ENCODE data around the gene MYOZ2.

The MYOZ2 gene

DNA sequence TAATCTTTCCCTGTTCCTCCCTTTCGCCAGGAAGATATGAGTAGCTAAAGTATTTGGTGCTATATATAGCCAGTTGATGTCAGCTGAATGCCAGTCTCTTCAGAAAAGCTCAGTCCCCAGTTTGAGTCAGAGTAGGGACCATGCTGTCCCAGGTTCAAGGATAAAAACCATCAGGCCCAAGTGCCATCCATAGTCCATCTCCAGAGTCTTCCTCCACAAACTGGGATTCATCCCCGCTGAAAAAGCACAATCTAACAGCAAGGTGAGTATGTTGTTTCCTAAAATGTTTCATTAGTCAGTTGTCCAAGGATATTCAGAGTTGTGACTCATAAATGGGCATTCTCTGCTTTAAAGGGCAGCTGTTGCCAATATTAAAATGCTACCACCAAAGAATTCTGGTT, at the start of gene MYOZ2:
Gene MYOZ2 (plus strand): TSS at position 112 of the 401 bp plus-strand sequence. CDS start 694 bp downstream, outside the sequence.
- DNase-seq (ENCODE audit: low read depth), result no peak

DNA sequence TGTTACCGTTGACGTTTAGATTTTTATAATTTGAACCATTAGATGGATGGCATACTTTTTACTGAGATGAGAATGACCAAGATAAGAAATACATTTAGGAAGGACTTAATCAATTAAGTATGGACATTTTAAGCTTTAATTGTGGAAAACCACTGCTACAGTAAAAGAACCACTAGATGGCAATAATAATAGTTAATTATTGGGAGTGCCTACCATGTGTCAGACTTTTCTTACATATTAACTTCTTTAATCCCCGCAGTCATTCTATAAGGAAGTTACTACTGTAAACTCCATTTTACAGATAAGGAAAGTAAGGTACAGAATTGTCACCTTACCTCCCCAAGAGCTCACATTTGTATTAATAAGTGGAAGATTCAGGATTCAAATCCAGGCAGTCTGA, 48.5 kb upstream of the MYOZ2 start:
- DNase-seq (ENCODE audit: low read depth), result no peak

DNA sequence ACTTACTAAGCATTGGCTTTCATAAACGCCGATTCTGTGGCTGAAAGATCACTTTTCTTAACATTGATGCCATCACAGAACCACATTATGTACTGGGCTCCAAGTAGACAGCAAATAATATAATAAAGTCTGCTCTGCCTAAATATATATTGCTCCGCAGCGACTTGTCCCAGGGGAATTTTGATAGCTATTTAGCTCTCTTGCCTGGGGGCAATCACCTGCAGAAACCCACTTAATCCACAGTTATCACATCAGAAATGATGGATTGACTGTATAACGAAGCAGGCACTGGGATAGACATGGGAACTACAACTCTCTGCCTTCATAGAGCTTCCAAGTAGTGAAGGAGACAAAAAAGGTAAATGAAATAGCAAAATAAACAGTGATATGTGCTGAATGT, 48.0 kb upstream of the MYOZ2 start:
- DNase-seq (ENCODE audit: low read depth), result no peak

DNA sequence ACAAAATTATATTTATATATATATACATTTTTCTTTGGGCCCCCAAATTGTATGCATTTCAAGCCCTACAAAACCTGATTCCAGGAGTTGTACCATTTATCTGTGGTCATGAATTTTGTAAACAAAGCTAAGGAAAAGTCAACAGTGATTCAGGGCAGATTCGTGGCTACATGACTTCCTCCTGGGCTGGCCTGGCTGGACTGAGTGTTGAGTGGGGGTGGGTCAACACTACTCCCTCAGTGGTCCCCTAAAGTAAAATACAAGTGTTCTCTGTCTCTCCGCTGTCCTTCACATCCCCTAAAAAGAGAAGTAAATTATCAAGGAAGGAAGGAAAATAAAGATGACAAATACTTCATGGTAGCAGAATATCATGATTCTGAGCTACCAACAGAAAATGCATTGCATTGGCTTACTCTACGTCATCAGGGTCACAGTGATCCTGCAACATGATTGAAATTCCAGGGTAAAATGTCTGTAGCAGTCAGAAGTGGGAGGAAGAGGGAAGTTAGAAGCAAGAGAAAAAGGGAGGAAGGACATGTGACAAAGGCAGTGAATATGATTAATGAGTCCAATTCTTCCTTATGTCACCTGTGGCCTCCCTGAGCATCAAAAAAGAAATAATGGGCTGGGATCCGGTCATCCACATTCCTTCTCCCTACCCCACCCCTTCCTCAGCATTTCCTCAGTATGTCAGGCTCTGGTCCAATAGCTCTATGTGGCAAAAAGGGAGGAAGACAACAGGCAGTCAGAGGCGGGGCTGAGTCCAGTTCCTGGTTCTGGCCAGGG, 42.4 kb upstream of the MYOZ2 start:
- DNase-seq (ENCODE audit: low read depth), result no peak

DNA sequence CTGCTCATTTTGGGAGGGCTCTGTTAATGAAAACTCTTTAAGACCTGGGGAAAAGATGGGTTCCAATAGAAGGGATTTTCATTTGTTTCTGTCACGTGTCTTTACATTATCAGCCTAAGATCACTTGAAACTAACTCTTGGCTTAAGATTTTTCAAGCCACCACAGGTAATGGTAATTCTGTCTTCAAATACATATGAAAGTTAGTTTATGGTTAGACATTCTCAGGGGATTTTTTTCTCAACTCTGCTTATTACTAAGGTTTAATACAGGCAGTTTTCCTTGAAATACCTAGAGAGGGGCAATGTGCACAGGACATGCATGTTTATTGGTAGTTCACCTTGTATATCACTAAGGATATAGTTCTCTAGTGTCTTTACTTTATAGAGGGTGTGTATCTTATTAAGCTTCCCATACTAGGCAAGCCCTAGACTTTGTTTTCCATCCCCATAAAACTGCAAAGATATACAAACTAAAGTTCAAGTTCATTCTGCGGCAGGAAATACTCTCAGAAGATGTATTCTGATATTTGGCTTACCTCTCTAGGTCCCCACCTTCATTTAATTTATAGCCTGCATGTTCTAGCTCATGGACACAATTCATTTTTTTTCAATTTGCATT, 38.2 kb upstream of the MYOZ2 start:
- no peak for DNase-seq (ENCODE audit: low read depth)

DNA sequence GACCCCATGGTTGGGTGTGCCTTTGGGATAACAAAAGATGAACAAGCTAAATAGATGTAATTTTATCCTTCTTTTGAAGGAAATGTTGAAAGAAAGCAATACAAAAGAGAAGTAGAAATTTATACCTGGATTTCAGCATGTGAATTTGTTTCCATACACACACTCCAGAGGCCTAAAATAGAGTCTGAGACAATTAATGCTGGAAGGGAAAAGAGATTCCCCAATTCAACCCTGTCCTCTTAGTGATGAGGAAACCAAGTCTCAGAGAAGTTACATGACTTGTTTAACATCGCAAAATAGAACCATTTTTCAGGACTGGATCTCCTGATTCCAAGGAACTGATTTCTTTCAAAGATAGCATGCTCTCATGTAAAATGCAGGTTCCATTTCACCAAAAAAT, 37.3 kb upstream of the MYOZ2 start:
- no peak for DNase-seq (ENCODE audit: low read depth)

DNA sequence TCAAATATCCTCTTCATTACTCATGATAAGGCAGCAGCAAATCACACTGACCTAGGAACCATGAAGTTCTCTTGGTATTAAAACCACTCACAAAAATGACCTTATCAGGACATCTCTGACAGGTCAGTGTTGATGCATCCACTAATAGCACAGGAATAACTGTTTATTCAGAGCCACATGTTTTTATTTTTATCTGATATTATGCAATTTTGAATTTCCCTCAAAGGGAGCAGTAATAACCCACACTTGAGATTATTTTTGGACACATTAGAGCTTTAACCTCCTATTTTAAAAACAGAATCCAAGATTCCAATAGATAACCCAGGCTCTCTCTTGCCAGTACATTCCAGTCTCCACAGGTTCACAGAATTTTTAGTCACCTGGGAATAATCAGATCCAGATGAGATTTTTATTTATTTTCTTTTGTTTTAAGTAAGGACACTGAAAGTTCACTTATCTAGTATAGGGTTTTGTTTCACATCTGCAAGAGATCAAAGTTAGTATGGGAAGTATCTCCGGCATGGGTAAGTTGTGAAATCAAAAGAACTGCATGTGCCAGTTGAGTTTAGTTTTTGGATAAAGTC, 36.3 kb upstream of the MYOZ2 start:
- no peak for DNase-seq (ENCODE audit: low read depth)

DNA sequence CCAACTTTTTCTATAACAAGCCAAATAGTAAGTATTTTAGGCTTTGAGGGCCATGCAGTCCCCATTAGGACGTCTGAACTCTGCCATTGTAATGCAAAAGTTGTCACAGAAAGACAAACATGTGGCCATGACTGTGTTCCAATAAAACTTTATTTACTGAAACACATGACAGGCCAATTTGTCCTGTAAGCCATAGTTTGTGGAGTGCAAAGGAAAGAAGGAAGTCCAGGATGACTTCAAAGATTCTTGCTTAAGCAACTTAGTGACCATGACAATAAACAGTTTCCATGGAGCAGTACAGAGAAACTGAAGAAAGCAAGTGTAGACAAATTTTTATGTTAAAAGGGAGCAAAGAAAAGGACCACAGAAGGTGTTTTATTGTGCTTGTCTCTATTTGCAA, 35.0 kb upstream of the MYOZ2 start:
- no peak for DNase-seq (ENCODE audit: low read depth)

DNA sequence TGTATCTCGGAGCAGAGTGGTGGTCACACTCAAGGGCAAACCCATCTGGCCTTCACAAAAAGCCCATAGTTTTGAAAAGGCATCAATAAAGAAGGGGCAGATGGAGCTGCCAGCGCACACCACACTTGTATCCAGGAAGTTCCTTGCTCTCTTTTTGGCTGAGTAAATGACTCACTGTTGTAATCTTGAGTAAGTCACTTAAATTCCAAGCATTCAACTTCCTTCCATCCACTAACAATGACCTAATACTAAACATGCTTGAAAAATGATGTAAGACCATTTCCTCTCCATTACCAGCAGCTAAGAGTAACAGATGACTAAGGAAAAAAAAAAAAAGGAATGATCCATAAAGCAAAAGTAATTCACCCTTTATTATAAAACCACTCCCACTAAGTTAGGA, 32.4 kb upstream of the MYOZ2 start:
- no peak for DNase-seq (ENCODE audit: low read depth)

DNA sequence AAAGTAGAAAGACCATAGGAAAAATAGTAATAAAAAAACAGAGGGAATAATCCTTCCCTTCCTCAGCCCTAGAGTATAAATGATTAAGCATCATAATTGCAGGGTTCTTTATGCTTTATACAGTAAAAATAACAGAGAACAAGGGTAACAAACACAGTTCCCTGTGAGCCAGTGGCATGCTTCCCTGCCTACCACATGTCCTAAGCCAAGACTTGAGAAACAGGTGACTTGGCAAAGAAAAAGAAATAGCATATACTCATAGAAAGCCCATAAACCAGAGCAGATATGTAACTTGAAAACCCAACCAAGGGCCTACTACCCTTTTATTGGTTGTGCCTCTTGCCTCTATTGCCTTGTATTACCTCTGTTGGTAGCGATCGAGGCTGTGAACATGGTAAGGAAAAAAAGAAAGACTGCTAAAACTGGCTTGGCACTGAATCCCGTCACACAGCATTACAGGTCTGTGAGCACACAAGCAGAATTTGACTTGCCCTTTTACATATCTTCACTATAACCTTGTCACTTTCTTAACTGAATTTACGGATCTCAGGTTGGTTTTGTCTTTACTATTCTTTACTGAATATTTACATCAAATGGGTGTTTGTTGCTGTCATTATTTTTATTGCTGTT, 30.9 kb upstream of the MYOZ2 start:
- DNase-seq (ENCODE audit: low read depth), result no peak

DNA sequence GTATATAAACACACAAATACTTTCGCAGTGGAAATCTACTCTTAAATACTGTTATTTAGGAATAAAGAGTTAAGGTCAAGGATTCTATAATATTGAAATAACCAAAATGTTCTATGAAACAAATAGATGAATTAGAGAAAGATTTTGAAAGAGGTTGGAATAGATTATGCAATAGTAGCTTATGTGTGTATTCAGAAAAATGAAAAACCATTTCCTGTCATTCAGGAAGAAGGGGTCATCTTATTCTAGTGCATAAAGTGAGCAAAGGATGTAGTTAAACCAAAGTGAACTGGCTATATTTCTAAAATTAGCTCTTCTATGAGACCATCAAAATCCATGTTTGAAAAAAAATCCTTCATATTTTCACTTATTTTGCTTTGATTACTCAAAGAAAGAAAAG, 30.0 kb upstream of the MYOZ2 start:
- no peak for DNase-seq (ENCODE audit: low read depth)

DNA sequence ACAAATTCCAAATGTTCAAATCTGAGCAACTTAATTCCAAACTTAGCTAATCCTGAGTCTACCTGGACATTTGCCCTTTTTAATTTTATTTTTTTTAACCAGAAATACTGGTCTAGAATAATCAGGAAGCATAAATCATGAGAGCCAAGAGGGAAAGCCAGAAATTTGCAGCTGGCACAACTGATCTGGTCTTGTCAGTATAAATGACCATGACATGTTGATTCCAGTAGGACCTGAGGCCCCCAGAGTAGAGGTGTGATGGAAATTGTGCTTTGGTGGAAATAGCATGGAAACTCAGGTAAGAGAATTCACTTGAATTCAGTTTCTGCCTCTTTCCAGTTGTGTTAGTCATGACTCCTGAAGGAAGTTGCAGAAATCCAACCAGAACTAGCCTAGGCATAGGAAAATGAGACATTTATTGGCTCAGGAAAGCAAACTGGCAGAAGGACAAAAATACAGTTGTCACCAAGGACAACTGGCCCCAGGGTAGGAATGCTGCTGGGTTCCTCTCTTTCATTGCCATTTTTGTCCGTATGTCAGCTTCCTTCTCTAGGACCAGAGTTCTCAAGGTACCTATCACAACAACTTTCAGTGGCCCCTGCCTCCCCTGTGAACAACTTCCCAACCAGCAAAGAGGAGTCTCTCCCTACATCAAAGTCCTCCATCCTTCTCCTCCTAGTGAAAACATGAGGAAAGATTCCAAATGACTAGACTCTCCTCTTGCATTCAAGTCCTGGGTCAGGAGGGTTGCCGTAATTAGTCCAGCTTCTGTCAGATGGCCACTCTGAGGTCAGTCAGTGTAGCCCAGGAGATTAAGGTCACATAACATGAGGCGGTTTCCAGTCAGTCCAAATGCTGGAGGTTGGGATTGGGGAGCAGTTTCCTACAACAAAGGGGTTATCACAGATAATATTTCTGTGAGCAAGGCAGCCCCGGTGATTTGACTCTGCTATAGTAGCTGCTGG, 29.3 kb upstream of the MYOZ2 start:
- DNase-seq (ENCODE audit: low read depth), result no peak

DNA sequence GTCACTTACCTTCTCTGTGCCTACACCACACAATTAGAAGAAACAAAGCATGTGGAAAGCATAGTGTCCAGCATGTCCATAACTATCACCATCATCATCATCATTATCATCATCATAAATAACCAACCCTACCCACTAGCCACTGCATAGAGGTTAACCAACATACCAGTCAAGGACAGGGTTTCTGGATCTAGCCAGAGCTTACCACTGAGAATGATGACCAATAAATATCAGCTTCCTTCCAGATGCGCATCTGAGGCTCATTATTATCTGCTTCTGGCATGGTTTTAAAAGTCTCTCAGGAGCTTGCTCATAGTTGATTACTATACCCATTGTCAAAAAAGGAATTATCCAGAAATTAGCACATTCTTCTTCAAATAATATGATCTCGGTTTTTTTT, 25.5 kb upstream of the MYOZ2 start:
- DNase-seq (ENCODE audit: low read depth), result no peak

DNA sequence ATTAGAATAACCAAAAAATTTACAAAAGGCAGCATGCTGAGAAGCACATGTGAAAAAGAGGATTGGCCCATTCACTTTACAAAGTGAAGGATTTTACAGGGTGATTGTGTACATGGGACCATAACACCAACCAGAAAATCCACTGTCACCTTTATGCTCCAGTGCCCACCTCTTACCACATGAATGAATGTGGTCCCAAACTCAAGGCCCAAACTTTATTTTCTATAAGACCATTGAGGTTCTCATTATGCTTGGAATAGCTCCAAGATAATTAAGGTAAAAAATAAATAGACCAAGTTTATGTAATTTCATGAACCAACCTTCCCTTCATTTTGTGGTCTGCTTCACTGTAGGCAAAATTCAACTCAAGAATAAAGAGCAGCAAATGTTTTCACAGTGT, 24.3 kb upstream of the MYOZ2 start:
- no peak for DNase-seq (ENCODE audit: low read depth)

DNA sequence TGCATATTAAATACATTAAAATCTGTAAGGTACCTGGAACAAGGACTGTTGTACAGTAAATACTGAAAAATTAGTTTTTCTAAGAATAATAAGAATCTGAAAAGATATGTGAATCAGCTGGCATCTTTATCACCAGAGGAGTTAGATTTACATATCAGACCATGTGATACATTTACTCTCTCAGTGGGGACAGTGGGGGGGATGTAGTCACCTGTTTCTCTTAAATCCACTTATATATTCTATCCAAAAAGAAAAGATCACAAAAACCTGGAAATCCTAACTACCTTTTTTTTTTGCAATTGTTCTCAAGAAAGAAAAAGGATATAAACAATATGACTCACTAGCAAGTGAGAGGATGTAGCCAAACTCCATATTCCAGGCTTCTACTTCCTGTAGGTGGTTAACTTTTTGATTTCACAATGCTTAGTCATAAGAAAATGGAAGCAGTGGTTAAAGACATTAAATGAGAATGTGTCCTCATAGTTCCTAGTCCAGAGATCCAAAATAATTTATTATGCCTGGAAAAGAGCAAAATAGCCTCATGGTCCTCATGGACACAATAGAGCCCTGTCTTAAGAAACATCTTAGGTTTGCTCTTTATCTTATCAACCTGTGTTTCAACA, 22.5 kb upstream of the MYOZ2 start:
- no peak for DNase-seq (ENCODE audit: low read depth)

DNA sequence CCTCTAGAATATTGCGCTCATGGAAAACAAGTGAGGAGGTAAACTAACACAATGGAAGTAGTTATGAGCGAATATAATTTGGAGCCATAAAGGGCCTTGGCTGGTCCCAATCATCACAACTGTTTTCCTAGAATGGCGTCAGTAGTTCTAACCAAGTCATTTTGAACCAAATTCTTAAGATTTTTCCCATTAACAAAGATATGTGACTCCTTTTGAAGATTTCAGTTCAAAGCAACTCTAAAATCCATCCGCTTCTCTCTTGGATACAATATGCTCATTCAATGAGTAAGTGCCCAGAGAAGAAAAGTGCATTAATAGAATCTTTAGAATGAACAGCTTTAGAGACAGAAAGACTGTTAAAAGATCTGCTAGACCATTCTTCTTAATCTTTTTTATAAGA, 19.6 kb upstream of the MYOZ2 start:
- DNase-seq (ENCODE audit: low read depth), result no peak

DNA sequence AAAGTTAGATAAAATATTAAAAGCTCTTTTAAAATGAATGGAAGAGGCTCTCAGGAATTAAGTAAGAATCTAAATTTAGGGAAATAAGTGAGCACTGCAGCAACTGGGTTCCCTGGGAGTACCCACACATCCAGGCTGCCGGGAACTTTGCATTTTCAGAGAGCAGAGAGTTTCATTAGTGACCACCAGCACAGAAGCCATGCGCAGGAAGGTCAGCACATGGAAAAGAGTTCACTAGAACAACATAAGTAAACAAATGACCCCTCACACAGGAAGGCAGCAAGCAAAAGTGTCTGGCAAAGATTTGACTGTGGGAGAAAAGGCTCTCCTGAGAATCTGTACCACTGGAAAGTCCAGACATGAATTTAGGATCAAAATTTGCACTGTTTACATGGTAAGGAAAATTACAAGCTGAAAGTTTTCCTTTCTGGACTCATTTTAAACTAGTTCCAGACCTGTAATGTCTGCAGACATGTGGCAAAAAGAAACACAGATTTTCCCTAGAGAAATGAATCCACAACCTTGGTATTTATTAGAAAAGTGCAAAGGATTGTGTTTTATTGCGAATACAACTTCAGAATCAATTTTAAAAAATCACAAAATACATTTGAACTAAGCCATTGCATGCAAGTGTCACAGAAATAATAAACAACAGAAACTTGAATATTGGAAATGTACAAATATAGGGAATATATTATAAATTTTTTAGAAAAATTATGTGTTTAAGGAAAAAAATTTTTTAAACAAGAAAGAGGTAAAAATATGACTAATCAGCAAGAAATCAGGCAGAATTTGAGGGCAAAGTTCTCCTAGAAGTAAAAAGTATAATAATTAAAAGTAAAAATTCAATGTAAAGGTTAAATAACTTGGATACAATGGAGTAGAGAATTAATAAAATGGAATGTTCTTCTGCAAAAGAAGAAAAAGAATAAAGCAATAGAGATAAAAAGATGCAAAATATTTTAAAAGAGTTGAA, 18.4 kb upstream of the MYOZ2 start:
- no peak for DNase-seq (ENCODE audit: low read depth)

DNA sequence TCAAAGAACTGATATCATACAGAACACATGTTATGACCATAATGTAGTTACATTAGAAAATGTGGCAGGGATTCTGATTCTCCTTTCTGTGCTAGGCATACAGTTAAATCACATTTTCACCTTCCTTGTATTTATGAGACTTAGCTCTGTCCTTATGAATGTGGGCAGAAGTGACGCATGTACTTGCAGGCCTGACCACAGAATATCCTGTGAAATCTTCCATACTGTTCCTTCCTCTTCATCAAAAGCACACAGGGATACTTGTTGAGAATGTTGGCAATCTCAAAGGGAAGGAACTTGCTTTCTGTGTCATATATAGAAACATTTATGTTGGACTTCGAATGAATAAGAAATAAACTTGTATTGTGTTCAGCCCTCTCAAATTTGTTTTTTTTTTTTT, 17.2 kb upstream of the MYOZ2 start:
- DNase-seq (ENCODE audit: low read depth), result no peak

DNA sequence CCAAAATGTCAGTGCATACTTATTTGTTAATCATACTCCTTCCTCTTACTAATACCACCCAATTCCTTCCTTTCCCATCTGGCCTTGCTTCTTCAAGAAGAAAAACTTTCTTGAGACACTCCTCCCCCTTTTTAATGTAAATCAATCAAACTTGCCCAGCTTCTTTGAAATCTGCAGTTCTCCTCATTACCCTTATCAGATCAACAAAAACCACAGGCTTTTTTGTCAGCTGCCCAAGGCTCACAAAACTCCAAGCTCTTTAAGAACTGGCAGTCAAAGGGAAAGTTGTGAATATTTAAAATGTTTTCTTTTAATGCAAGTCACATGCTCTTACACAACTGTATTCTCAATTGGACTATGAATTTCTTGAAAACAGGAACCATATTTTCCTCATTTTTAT, 11.3 kb upstream of the MYOZ2 start:
- DNase-seq (ENCODE audit: low read depth), result no peak

DNA sequence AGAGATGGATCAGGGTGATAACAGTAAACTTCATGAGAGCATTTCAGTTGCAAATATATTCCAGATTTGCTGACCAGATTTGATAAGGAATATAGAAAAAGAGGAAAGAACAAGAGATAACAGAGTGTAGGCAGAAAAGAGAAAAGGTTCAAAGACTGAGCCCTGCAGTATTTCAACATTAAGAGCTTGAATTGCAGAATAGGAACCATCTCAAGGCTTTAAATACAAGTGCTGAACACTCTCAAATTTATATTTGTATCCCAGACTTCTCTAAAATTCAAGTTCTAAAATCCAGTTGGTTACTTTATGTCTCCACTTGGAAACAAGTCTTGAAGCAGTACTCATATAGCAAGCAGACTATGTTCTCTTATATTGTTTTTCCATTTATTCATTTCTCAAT, 9.7 kb upstream of the MYOZ2 start:
- DNase-seq (ENCODE audit: low read depth), result no peak
